ENCODE data around the gene IQSEC1. TPM values are rescaled to one million over a fixed set of nuclear protein-coding genes. Genes with fewer than 3 reads are reported as not detected.
"Not testable (repeated sequence)": the region's sequence is repeated elsewhere in the genome, so short reads cannot be mapped to it uniquely, and the experiment has no call there.

The IQSEC1 gene
- total RNA-seq, 1 experiment from 2014 or later = 13.3 TPM

GRCh38 chr3:12879191-12879815, 193.9 kb downstream of the IQSEC1 start:
- Mint-ChIP-seq H3K4me3 (ENCODE audit: low read depth, unreplicated experiment) (no peak overlapping the region), H3K27ac (ENCODE audit: unreplicated experiment) (no peak overlapping the region)
- CTCF ChIA-PET = interaction anchor here (1.9 kb wide), 1 partner anchor 12 kb away, joined by 4 read pairs; no protein-coding TSS in a partner anchor

GRCh38 chr3:12878758-12879157, 194.5 kb downstream of the IQSEC1 start:
- H3K27me3 Mint-ChIP-seq (ENCODE audit: unreplicated experiment) = peaks cover 41% of the 10 kb centered on the region
- H3K36me3 Mint-ChIP-seq (ENCODE audit: insufficient read depth, unreplicated experiment); intact Hi-C loops (cut with micrococcal nuclease; ENCODE audit: unreplicated experiment); H3K27ac Mint-ChIP-seq (ENCODE audit: unreplicated experiment); H3K4me1 Mint-ChIP-seq (ENCODE audit: low read depth, unreplicated experiment); BruUV-seq (replicated peaks); DNase-seq; H3K4me3 Mint-ChIP-seq (ENCODE audit: low read depth, unreplicated experiment); H3K9me3 Mint-ChIP-seq (ENCODE audit: low read depth, unreplicated experiment): not testable (repeated sequence)
- CTCF ChIA-PET = interaction anchor here (1.9 kb wide), 1 partner anchor 12 kb away, joined by 4 read pairs; no protein-coding TSS in a partner anchor

More at GRCh38 chr3:12879191-12879815, 193.9 kb downstream of the IQSEC1 start:
- Mint-ChIP-seq H3K9me3 (ENCODE audit: low read depth, unreplicated experiment) (no peaks in the 10 kb centered on the region), H3K4me1 (ENCODE audit: low read depth, unreplicated experiment) (peaks cover 9% of the 10 kb centered on the region), H3K27me3 (ENCODE audit: unreplicated experiment) (peaks cover 41% of the 10 kb centered on the region), H3K36me3 (ENCODE audit: insufficient read depth, unreplicated experiment) (no peaks in the 10 kb centered on the region)
- DNase-seq = no peak
- BruUV-seq (replicated peaks) = no TSS peak
- intact Hi-C loops (cut with micrococcal nuclease; ENCODE audit: unreplicated experiment) = no loop called here
- TF ChIP-seq CTCF (IDR thresholded peaks at IDR 0.05; ENCODE audit: unreplicated experiment) = no peak

DNA sequence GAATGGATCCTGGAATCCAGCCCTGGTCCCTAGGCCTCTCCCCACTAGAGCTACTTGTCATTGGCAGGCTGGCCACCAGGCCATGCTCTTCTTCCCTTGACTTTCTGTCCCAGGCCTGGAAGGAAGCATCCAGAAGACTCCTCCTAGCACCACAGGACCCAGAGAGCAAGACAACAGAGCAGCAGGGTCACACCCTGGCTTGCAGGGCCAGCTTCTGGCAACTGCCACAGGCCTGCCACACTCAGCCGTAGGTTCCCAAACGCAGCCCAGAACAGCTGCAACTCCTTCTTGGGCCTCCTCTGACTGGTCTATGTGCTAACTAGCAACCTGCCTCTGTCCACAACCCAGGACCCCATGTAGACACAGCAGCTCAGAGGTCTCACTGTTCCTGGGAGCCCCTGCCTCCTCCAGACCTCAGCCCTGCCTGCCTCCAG, 195.1 kb downstream of the IQSEC1 start:
- Mint-ChIP-seq H3K36me3 (ENCODE audit: insufficient read depth, unreplicated experiment) (no peaks in the 10 kb centered on the region), H3K27me3 (ENCODE audit: unreplicated experiment) (peaks cover 47% of the 10 kb centered on the region), H3K9me3 (ENCODE audit: low read depth, unreplicated experiment) (no peaks in the 10 kb centered on the region), H3K4me3 (ENCODE audit: low read depth, unreplicated experiment) (no peak overlapping the region), H3K4me1 (ENCODE audit: low read depth, unreplicated experiment) (peaks cover 9% of the 10 kb centered on the region), H3K27ac (ENCODE audit: unreplicated experiment) (no peak overlapping the region)
- intact Hi-C loops (cut with micrococcal nuclease; ENCODE audit: unreplicated experiment) = no loop called here
- no TSS peak for BruUV-seq (replicated peaks)
- CTCF ChIA-PET = interaction anchor here (1.9 kb wide), 1 partner anchor 13 kb away, joined by 4 read pairs; no protein-coding TSS in a partner anchor
- no peak for DNase-seq
- no peak for TF ChIP-seq CTCF (IDR thresholded peaks at IDR 0.05; ENCODE audit: unreplicated experiment)

DNA sequence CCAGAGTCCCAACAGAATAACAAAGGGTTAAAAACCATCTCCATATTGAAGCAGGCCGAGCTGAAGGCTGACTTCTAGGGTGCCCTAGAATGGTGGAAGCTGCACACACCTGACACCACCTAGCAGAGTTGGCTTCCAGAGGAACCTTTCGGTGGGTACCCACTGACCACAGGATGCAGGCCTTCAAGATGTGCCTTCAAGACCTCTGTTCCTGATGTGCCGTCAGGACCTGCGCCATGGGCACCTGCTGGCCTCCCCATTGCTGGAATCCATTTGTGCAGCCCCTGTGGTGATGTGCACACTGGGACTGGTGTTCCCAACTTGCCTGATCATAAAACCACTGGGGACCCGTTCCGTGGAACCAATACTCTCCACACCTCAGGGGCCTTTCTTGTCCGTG, 196.2 kb downstream of the IQSEC1 start:
- H3K4me1 Mint-ChIP-seq (ENCODE audit: low read depth, unreplicated experiment) = peaks cover 9% of the 10 kb centered on the region
- BruUV-seq (replicated peaks) = no TSS peak
- H3K36me3 Mint-ChIP-seq (ENCODE audit: insufficient read depth, unreplicated experiment) = no peaks in the 10 kb centered on the region
- no peak for TF ChIP-seq CTCF (IDR thresholded peaks at IDR 0.05; ENCODE audit: unreplicated experiment)
- H3K4me3 Mint-ChIP-seq (ENCODE audit: low read depth, unreplicated experiment) = no peak overlapping the region
- CTCF ChIA-PET = no interaction called here
- no peak for DNase-seq
- H3K9me3 Mint-ChIP-seq (ENCODE audit: low read depth, unreplicated experiment) = no peaks in the 10 kb centered on the region
- H3K27ac Mint-ChIP-seq (ENCODE audit: unreplicated experiment) = no peak overlapping the region
- peaks cover 52% of the 10 kb centered on the region for H3K27me3 Mint-ChIP-seq (ENCODE audit: unreplicated experiment)
- intact Hi-C loops (cut with micrococcal nuclease; ENCODE audit: unreplicated experiment) = no loop called here
